Measurements from ENCODE around the gene LRRC1. TPM values are rescaled to one million over a fixed set of nuclear protein-coding genes. Genes with fewer than 3 reads are reported as not detected.
"Not testable (repeated sequence)": the region's sequence is repeated elsewhere in the genome, so short reads cannot be mapped to it uniquely, and the experiment has no call there.

Gene LRRC1
- total and polyA plus RNA-seq, 2 donors (not counting 1 experiment from before 2014, with no cell fraction given) = 3.4 to 8.9 TPM

GRCh38 chr6:53805725-53806124 lies 10.9 kb downstream of the LRRC1 start:
- intact Hi-C loops (cut with micrococcal nuclease) = no loop called here
- DNase-seq (no peak), ATAC-seq (ENCODE audit: low read depth) (no peak)
- no peak overlapping the region for H3K27ac Mint-ChIP-seq
- no peaks in the 10 kb centered on the region for H3K27me3 Mint-ChIP-seq
- no peak overlapping the region for H3K4me3 Mint-ChIP-seq
- Histone ChIP-seq H3K4me2 (replicated peaks; ENCODE audit: low read depth, low read length, poor library complexity, severe bottlenecking) (no peak overlapping the region), H3K4me3 (ENCODE audit: control extremely low read depth in 1 of 5, extremely low read depth in 1 of 5, insufficient read depth in 1 of 5, low read depth in 2 of 5, low read length in 4 of 5) (no peak overlapping the region), H3K79me2 (ENCODE audit: control insufficient read depth, insufficient read depth, low read length) (peaks cover 27% of the 10 kb centered on the region), H3K27ac (ENCODE audit: low read length in 2 of 2) (no peak overlapping the region), H3K27me3 (replicated peaks in 1 of 4; ENCODE audit: control extremely low read depth in 1 of 4, control insufficient read depth in 3 of 4, insufficient read depth in 4 of 4, low read length in 3 of 4) (no peaks in the 10 kb centered on the region), H3K9ac (ENCODE audit: low read length) (no peak overlapping the region), H3K9me3 (ENCODE audit: control extremely low read depth in 1 of 3, control insufficient read depth in 2 of 3, insufficient read depth in 1 of 3, low read length in 2 of 3) (no peaks in the 10 kb centered on the region), H2AFZ (ENCODE audit: insufficient read depth, low read depth, low read length, poor library complexity, severe bottlenecking) (no peak overlapping the region), H4K20me1 (ENCODE audit: control insufficient read depth, insufficient read depth, low read length, poor library complexity, severe bottlenecking) (no peaks in the 10 kb centered on the region), H3K4me1 (ENCODE audit: control insufficient read depth in 2 of 2, insufficient read depth in 2 of 2, low read length in 2 of 2) (peaks cover 4 to 5% of the 10 kb centered on the region in 2 donors), H3K36me3 (replicated peaks in 1 of 2; ENCODE audit: control extremely low read depth in 1 of 2, control insufficient read depth in 1 of 2, extremely low read depth in 1 of 2, insufficient read depth in 2 of 2, low read length in 1 of 2) (no peaks in the 10 kb centered on the region)
- POLR2A ChIA-PET = no interaction called here
- H3K4me1 Mint-ChIP-seq = peaks cover 9% of the 10 kb centered on the region
- TF ChIP-seq EZH2 (IDR thresholded peaks at IDR 0.05; ENCODE audit: borderline replicate concordance, insufficient read depth, low read depth, low read length, poor library complexity, severe bottlenecking) (no peak), CTCF (IDR thresholded peaks at IDR 0.05) (no peak)
- WGBS (ENCODE audit: insufficient coverage) = 98% methylated on average over 4 of the region's 4 CpGs
- CTCF ChIA-PET = no interaction called here
- no peaks in the 10 kb centered on the region for H3K9me3 Mint-ChIP-seq (ENCODE audit: insufficient read depth)

GRCh38 chr6:53807606-53808005 lies 12.8 kb downstream of the LRRC1 start:
- peaks cover 39% of the 10 kb centered on the region for H3K79me2 ChIP-seq (ENCODE audit: control insufficient read depth, insufficient read depth, low read length)
- H3K4me1 Mint-ChIP-seq = peaks cover 16% of the 10 kb centered on the region
- H4K20me1 ChIP-seq (ENCODE audit: control insufficient read depth, insufficient read depth, low read length, poor library complexity, severe bottlenecking); ATAC-seq (ENCODE audit: low read depth); H3K36me3 ChIP-seq (replicated peaks in 1 of 2; ENCODE audit: control extremely low read depth in 1 of 2, control insufficient read depth in 1 of 2, extremely low read depth in 1 of 2, insufficient read depth in 2 of 2, low read length in 1 of 2); H3K27me3 Mint-ChIP-seq; intact Hi-C loops (cut with micrococcal nuclease); H3K4me3 Mint-ChIP-seq; H2AFZ ChIP-seq (ENCODE audit: insufficient read depth, low read depth, low read length, poor library complexity, severe bottlenecking); H3K9me3 ChIP-seq (ENCODE audit: control extremely low read depth in 1 of 3, control insufficient read depth in 2 of 3, insufficient read depth in 1 of 3, low read length in 2 of 3); H3K4me1 ChIP-seq (ENCODE audit: control insufficient read depth in 2 of 2, insufficient read depth in 2 of 2, low read length in 2 of 2); H3K4me2 ChIP-seq (replicated peaks; ENCODE audit: low read depth, low read length, poor library complexity, severe bottlenecking); H3K27ac ChIP-seq (ENCODE audit: low read length in 2 of 2); DNase-seq; POLR2A ChIA-PET; H3K27ac Mint-ChIP-seq; H3K4me3 ChIP-seq (ENCODE audit: control extremely low read depth in 1 of 5, extremely low read depth in 1 of 5, insufficient read depth in 1 of 5, low read depth in 2 of 5, low read length in 4 of 5); H3K27me3 ChIP-seq (replicated peaks in 1 of 4; ENCODE audit: control extremely low read depth in 1 of 4, control insufficient read depth in 3 of 4, insufficient read depth in 4 of 4, low read length in 3 of 4); H3K9me3 Mint-ChIP-seq (ENCODE audit: insufficient read depth); H3K9ac ChIP-seq (ENCODE audit: low read length): not testable (repeated sequence)
- 71% methylated on average over 1 of the region's 6 CpGs for WGBS (ENCODE audit: insufficient coverage)
- CTCF ChIA-PET = interaction anchor here (1.2 kb wide), 1 partner anchor 13 kb away, joined by 3 read pairs; the partner anchor contains the start of gene LRRC1
